Renal pelvis (tissue), 4 donors: ENCODE results near the gene EXOC2. TPM values are rescaled to one million over a fixed set of nuclear protein-coding genes. Genes with fewer than 3 reads are reported as not detected.
"Not testable (repeated sequence)": the region's sequence is repeated elsewhere in the genome, so short reads cannot be mapped to it uniquely, and the experiment has no call there.

Experiments used
- DNase-seq: peaks from one replicate; pipeline ENCODE4 v3.0.0-alpha.2; 2013
- polyA plus RNA-seq, 3 donors: library from polyadenylated mRNA; unstranded; fragments of 120-200 nt; gene quantifications; one replicate each; pipeline ENCODE4 v1.2.1, GENCODE V29; 2013; ENCODE audit not compliant: insufficient read length in 3 of 3

EXOC2 gene
- polyA plus RNA-seq, 3 donors = 20.4 to 24.4 (median 23.1) TPM

DNA sequence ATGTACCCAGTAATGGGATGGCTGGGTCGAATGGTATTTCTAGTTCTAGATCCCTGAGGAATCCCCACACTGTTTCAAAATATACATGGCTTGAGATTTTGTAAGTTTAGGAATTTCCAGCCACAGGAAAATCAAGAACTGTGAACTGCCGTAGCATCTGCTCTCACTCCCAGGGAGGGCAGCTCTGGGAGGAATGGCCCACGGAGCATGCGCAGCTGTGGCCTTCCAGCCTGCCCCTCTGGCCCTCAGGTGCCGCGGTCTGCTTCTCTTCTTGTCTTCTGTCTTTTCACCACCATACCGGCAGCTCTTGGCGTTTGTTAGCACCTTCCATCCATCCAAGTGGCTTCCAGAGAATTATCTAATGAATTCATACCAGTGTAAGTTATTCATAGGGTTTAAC is 19.9 kb upstream of the EXOC2 start:
- DNase-seq = no peak

DNA sequence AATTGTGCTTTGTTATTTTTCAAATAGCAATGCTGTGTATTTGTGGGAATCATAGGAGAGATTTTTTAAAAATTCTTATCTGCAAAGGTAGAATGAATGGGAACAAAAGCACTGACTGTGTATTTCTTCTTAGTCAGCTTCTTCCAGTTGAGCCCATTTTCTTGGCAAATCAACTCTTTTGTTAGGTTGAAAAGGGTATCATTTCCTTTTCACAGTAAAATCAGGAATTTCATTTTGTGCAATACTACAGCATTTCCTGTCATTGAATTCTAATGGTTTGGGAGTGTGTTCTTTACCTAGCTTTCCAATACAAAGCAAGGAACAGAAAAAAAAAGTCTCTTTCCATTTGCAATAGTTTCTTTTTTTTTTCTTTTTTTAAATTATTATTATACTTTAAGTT is 19.0 kb upstream of the EXOC2 start:
- DNase-seq = no peak

DNA sequence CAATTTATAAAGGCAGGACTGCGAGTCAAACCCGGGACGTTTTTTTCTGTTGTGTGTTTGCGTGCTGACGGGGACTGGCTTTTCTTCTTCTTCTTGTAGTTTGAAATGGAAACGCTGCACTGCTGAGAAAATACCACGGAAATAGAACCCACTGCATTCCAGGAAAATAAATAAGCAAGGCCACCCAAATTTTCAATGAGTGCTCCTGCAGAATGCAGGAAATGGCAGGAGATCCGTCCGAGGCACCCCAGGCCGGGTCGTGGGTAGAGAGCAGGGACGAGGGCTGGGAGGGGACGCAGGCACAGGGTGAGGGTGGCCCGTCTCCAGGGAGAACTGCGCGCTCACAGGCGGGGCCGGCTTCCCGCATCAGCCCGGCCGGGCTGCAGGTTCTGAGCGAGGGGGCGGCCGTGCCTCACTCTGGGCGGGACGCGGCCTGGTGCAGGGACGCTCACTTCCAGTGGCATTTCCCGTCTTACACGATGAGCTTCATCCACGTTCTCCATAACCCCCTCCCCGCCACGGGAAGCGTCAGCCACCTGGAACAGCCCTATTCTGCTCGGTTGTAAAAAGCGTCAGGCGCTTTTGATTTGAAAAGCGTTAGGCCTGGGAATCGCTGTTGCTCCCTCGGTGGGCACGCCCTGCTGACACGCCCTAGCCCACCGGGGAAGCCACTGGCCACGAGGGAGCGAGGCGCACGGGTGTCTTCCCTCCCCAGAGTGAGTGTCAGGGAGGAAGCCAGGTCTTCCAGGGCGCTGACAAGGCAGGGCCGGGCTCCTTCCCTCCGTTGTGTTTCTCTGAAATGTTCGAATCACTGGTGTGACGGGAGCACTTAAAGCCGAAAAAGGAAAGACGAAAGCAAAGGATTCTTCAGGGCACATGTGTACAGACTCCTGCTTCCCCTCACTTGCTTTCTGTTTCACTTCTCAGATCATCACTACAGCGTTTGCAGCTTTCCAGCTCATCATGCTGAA is 17.9 kb upstream of the EXOC2 start:
- DNase-seq = no peak

DNA sequence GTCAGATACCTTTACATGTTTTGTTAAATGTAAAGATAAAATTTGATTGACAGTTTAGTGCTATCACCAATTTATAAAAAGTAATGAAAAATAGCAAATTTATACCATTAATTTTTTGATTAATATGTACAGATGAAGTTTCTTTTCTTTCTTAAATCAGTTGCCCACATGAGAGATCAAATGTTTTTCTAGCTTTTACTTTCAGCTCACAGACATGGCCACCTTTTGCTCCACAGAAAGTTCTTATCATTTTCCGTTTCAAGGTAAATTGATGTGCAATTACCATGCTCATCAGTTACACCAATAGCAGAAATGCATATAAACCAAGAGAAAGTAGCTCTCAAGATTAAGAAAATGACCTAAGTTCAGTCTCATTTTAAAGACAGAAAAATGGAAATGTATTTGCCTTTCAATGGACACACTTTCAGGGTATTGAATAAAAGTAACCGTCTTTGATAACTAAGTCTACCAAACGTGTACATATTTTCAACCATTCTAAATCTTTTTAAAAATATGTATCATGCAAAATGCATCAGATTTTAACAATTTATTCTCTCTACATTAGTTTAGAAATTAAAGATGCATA is 16.6 kb upstream of the EXOC2 start:
- no peak for DNase-seq

DNA sequence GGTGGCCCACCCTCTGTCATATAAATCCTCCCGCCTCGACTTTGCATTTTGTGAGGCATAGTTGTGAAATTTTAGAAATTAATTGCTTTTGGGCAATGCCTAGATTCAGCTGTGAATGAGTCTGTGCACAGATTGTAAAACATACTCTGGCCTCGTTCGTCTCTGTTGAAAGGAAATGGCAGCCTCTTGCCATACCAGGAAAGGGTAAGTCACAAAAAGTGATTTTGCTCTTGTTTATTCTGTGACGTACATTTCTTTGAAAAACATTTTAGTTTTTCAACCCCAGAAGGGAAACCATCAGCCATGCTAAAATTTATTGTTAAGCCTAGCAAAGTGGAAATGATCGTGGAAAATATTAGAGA is 15.3 kb upstream of the EXOC2 start:
- DNase-seq = no peak

DNA sequence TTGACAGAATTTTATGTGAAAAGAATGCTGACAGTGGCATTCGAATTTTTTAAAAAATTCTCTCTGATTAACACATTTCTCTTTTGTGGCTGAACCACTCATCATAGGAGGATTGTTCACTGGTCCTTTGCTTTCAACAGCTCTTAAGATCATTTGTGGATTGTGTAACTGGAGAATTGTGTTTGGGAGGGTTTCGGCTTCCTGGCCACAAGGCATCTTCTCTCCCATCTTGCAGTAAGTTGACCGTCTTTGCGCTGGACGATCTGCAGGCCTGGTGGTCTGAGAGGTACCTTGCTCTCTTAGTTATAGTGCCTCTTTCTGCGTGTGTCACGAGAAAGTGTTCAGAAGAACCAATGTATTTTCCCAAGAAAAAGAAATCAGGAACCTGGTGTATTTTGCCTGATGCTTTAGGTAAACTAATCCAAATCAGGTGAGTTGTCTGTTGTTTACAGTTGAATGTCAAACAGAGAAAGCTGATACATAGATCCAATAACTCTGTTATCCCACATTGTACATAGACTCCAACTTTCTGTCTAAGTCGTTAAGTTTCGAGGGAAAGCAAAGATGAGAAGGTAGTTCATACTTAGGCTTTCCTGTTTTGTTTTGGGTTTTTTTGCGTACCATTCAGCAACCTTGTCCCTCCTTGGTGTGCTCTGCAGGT is 14.8 kb upstream of the EXOC2 start:
- no peak for DNase-seq

DNA sequence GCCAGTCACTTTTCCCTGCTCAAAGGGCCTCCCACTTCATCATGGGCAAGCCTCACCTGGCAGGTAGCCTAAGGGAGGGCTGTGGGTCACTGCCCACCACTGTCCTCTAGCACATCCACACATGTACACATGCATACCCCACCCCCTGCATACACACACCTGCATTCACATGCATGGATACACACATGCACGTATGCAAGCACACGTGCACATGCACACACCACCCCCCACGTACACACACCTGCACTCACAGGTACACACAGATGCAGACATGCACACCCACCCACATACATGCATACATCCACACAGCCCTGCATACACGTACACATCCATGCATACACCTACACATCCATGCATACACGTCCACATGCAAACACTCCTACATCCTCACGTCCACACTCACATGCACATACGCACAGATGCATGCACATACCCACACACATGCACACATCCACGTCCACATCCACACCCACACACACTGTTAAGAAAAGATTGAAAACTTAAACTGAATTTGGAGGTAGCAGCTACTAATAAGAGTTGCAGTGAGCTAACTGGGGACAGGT is 14.0 kb upstream of the EXOC2 start:
- DNase-seq = no peak

DNA sequence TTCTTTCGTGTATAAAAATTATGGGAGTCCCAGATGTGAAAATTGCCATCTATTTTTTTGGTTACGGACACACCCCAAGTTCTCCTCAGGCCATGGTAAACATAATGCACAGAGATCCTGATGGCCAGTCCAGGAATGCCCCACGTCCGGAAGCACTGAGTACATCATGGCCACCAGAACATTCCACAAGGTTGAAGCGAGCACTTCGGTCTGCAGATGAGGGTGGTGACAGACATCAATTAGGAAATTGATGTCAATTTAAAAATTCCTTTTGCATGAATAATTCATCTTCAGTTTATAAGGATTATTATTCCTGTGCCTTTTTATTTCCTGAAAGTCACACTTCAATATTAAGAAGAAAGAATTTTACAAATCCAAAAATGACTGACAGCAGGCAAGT is 13.2 kb upstream of the EXOC2 start:
- DNase-seq = no peak

DNA sequence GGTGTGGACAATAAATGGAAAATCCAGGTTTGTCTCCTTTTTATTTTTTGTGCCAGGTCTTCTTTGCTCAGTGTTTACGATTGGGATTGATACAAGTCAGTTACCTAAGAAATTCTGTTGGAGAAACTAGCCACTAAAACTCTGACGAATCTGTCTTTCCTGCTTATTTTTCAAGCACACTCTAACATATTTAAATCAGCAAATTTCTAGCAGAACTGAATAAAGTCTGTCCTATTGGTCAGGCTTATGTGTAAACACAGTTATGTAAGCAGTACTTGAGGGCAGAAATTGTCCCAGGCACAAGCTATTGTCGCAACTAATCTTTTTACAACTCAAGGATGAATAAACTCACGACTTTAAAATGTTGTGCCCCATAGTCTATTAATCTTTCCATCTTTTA is 12.1 kb upstream of the EXOC2 start:
- DNase-seq = no peak

DNA sequence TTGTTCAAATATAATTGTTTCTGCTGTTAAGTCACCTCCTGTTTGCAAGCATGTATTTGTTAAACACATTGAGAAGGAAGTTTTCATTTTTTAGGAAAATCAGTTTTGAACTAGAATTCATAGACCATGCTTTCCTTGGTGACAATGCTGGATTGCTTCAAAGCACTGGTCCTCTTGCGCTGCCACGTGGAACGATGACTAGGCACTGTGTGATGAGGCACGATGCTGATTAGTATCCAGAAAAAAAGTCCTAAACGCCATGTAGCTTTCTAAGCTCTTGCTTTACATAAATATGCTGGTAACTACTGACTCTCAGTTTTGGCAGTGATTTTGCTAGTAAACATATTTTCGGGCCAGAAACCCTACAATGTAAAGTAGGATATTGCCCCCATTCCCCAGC is 11.1 kb upstream of the EXOC2 start:
- no peak for DNase-seq

DNA sequence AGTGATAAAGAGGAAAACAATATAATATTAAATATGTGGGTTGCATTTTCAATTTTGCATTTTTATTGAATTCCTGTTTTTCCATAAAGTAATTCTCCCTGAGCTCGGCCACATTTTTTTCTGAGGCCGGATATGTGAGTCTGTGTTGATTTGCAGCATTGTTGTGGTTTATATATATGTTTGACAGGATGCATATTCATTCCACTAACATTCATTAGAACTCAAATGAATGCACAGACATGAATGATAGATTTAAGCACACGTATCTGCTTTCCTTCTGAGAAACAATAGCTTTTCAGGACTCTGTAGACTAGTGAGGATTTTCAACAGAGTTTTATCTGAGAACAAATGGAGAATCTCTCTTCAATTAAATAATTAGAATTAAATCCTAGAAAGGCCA is 10.6 kb upstream of the EXOC2 start:
- DNase-seq = no peak

DNA sequence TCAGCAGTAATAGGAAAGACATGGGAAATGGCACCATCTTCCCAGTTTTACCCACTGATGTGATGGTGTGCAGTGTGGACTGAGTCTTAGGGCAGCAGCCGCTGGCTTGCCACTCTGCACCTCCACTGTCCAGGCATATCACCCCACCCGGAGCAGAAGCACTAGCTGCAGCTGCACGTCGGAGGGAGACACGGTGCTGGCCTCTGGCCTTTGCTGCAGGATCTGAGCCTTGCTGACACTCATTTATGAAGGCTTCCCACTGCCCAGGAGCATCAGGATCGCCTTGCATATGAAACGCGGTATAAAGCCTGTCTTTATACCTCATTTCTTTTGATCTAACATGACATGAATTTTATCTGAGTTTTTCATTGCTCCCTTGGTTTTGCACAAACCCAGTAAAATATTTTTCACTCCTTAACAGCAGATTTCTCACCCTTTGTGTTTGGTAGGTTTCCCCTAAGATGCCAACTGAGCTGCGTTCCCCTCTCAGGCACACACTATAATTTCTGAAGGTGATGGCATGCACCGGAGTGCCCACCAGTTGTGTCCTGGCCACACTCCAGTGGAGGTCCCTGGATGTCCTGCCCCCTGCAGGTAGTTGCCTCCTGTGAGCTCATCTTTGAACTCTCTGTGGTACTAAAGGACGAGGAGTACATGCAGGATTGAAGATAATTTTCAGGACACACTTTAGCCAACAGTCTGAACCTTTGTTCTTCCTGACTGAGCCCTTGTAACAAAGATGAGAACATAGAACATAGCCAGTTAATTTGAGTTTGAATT is 9.0 kb upstream of the EXOC2 start:
- no peak for DNase-seq

DNA sequence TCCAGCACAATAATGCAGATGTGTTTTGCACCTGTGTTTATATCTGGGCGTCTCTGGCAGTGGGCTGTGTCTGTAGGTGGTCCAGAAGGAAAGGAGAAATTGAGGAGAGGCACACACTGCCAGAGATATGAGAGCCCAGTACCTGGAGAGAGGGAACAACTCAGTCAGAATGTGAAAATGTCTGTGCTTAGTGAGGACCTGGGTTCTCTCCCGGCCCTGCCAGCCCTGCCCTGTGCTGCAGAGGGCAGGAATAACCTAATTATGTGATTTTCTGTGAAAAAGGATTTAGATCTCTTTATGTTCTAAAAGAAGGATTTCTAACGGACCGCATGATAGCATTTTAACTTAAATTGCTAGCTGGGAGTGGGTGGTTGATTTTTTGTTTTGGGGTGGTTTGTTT is 8.3 kb upstream of the EXOC2 start:
- DNase-seq = no peak

DNA sequence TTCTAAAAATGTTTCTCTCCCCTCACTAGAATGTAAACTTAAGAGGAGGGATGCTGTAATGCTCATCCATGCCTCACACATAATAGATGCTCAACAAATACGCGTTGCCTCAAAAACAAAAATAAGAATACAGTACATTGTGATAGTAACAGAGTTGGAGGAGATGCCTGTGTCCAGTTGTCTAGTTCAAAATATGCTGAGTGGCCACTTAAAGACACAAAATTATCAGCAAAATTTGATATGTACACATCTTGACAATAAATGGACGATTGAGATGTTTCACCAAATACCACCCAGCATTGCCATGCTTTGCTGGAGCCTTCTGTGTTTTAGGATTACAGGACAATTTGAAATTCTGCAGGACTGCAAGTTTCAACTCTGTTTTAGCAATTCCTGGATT is 7.6 kb upstream of the EXOC2 start:
- DNase-seq = no peak

DNA sequence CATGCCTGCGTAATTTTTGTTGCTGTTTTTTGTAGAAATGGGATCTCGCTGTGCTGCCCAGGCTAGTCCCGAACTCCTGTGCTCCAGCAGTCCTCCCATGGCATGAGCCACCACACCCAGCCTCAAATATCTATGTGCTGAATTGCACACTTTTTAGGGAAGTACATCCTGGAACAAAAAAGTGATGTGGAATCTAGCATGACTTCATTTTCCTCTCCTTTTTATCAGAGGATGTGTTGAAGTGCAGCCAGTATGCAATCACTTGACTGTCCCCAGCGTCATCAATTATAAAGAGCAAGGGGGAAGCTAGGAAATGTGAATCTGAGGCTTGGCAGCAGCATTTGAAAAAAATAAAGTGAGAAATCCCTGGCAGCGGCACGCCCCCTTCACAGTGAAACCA is 6.4 kb upstream of the EXOC2 start:
- no peak for DNase-seq

DNA sequence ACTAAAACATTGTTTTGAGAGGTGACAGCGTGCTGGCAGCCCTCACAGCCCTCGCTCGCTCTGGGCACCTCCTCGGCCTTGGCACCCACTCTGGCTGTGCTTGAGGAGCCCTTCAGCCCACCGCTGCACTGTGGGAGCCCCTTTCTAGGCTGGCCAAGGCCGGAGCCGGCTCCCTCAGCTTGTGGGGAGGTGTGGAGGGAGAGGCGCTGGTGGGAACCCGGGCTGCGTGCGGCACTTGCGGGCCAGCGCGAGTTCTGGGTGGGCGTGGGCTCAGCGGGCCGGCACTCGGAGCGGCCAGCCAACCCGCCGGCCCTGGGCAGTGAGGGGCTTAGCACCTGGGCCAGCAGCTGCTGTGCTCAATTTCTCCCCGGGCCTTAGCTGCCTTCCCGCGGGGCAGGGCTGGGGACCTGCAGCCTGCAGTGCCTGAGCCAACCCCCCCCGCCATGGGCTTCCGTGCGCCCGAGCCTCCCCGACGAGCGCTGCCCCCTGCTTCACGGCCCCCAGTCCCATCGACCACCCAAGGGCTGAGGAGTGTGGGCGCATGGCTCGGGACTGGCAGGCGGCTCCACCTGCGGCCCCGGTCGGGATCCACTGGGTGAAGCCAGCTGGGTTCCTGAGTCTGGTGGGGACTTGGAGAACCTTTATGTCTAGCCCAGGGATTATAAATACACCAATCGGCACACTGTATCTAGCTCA is 1.6 kb upstream of the EXOC2 start:
- DNase-seq = not testable (repeated sequence)

DNA sequence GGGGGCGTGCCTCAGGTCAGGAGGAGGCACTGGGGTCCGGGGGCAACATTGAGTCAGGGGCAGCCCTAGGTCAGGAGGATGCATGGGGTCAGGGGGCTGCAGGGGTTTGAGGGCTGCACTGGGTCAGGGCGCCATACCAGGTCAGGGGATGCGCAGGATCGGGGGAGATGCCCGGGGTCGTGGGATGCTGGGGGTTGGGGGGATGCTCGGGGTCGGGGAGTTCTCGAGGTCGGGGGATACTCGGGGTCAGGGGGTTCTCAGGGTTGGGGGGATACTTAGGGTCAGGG is 727 bp upstream of the EXOC2 start:
- no peak for DNase-seq

DNA sequence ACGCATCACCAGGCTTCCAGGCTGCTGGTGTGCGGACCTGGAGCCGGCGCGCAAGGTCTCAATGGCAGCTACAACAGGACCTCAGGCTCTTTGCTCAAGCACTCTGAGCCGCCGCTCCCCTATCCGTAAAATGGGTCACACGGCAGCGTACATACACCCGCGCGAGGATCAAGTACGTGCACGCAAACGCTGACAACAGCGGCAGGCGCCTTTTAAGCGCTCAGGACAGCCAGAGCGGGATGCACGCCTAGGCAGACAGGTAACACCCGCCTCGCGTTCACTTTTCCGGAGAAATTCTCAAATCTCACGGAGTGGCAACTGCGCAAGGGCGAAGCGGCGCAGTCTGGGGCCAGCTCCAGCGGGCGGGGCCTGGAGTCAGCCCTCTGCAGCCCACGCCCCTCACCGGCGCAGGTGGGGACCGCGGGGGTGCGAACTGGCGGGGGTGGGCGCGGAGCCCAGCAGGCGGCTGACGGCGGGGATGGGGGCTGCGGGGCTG is 535 bp downstream of the EXOC2 start:
- DNase-seq = no peak

DNA sequence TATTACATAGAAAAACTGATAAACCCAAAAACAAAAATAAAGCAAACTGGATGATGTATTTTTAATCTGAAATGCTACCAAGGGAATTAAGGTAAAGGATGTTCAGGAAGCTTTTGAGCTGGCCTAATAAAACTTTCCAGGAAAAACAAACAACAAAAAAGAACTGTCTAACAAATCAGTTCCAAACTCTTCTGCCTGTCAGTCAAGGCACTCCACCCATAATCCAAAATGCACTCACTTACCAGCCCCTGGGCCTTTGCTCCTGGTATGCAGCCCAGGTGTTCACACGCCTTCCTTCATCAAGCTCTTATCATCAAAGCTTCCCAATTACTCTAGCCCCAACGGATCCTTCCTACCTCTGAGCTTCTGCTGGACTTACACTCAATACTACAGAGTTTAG is 3.7 kb downstream of the EXOC2 start:
- DNase-seq = no peak

DNA sequence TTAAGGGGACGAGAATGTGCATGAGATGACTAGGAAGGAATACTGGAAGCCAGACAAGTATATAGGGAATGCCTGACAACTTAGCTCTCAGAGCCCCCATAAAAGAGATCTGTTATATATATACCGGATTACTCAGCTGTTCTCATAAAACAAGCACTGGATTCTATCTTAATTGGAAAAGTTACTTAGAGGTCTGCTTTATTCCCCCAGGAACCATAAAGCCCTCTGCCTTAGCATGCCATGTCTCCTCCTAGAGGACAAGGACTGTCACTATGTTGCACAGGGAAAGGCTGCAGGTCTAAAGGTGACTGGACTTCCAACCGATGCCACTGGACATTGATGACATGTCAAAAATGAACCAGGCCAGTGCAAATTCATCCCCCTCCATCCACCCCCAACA is 6.4 kb downstream of the EXOC2 start:
- no peak for DNase-seq

DNA sequence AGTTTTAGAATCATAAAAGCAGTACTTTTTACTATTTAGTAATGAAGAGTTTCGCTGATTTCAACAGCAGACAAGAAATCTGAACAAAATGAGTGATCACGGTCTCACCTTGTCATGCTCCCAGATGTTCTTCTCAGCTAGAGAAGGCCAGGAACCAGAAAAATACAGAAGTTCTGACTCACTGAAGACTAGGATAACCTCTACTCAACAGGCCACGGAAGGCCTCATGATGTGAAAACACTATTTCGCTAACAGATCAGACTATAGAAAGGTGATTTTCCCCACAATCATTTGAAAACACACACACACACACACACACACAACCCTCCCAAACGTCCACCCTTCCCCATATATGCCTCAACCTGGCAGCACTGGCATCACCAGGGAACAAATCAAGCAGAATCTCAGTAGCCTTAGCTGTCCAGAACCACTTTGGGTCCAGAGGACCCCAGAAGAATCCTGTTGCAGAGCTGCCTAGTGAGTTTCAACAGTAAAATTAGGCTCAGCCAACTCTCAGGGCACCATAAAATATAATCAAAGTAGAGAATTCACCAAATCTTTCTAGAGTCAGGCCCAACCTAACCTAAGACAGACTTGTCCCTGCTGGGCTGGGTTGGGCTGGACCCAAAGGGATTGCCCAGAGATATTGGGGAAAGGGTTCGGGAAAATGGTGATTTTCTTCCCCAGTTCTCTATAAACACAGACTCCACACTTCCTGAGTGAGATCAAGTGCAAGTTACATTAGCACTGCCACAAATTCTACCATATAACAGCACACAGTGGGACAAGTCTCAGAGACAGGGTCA is 7.9 kb downstream of the EXOC2 start:
- no peak for DNase-seq
